22Rv1 (cell line): ENCODE measurements around the gene SPANXN3.

Experiments used
- ZFX ChIP-seq: fragments of 450-650 bp; IDR thresholded peaks from 2 replicates; pipeline ENCODE4 v1.6.1; 2017; ENCODE audit warnings: antibody characterized with exemption, borderline replicate concordance
- TF ChIP-seq, protein P1 (sequence below): fragments of 450-650 bp; IDR thresholded peaks from 2 replicates; pipeline ENCODE4 v1.5.1; 2017; ENCODE audit warnings: mild to moderate bottlenecking

DNA sequence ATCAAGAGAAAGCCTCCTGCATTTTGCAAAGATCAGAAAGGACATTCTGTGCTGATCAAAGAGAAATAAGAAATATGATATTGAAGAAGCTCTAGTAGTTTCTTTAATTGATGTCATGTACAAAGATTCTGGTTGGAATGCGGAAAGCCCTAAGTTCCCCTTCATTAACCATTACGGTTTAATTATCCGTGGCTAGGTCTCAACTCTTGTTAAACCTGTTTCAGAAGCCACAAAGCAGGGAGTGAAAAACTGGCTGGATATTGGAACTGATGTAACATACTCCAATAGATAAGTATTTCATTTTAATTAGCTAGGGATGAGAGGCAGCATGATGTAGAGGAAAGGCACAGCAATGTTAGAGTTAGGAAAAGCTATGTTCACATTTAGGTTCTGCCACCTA, 55.7 kb downstream of the SPANXN3 start:
- TF ChIP-seq, protein P1, sequence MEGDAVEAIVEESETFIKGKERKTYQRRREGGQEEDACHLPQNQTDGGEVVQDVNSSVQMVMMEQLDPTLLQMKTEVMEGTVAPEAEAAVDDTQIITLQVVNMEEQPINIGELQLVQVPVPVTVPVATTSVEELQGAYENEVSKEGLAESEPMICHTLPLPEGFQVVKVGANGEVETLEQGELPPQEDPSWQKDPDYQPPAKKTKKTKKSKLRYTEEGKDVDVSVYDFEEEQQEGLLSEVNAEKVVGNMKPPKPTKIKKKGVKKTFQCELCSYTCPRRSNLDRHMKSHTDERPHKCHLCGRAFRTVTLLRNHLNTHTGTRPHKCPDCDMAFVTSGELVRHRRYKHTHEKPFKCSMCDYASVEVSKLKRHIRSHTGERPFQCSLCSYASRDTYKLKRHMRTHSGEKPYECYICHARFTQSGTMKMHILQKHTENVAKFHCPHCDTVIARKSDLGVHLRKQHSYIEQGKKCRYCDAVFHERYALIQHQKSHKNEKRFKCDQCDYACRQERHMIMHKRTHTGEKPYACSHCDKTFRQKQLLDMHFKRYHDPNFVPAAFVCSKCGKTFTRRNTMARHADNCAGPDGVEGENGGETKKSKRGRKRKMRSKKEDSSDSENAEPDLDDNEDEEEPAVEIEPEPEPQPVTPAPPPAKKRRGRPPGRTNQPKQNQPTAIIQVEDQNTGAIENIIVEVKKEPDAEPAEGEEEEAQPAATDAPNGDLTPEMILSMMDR: no peak
- TF ChIP-seq ZFX: no peak
